Left kidney (tissue), 8 donors: ENCODE data around the gene CNTF. TPM values are rescaled to one million over a fixed set of nuclear protein-coding genes. Genes with fewer than 3 reads are reported as not detected.
"Not testable (repeated sequence)": the region's sequence is repeated elsewhere in the genome, so short reads cannot be mapped to it uniquely, and the experiment has no call there.

Experiments
- DNase-seq: peaks from one replicate; pipeline ENCODE4 v3.0.0-alpha.2; 2013
- long read RNA-seq, 8 donors: transcript quantifications; one replicate each; lab custom pipeline, GENCODE V29; 2026
- polyA plus RNA-seq: library from polyadenylated mRNA; unstranded; fragments of 120-200 nt; gene quantifications from one replicate; pipeline ENCODE4 v1.2.1, GENCODE V29; 2013; ENCODE audit not compliant: insufficient read length

CNTF gene
- 2.0 TPM for polyA plus RNA-seq
- long read RNA-seq, donor 1 = 0 reads
- long read RNA-seq, donor 2 = 0 reads
- long read RNA-seq, donor 3 = 0 reads
- long read RNA-seq, donor 4 = 0 reads
- long read RNA-seq, donor 5 = 0 reads
- long read RNA-seq, donor 6 = 0 reads
- long read RNA-seq, donor 7 = 0 reads
- long read RNA-seq, donor 8 = 0 reads

GRCh38 chr11:58622344-58622743, at the start of gene CNTF:
Gene CNTF, plus strand, starts transcription at chr11:58622665. Its CDS starts 88 bp downstream, at chr11:58622753.
- no peak for DNase-seq

- not testable (repeated sequence) for DNase-seq
These were observed 49.6 kb upstream of the CNTF start for GRCh38 chr11:58572906-58573305.

GRCh38 chr11:58573451-58574104, 48.9 kb upstream of the CNTF start:
- no peak for DNase-seq

- DNase-seq = no peak
These were observed 47.6 kb upstream of the CNTF start for GRCh38 chr11:58574881-58575280.

- no peak for DNase-seq
These were observed 47.0 kb upstream of the CNTF start, which contains the start of gene LPXN for GRCh38 chr11:58575377-58576020. Gene LPXN, minus strand, starts transcription at chr11:58575856. Its CDS starts 84 bp downstream, at chr11:58575772.

- DNase-seq = peak; percentile 19
These were observed 45.5 kb upstream of the CNTF start for GRCh38 chr11:58576887-58577471.

GRCh38 chr11:58577555-58578135, 44.8 kb upstream of the CNTF start:
- no peak for DNase-seq

GRCh38 chr11:58578136-58578634, 44.3 kb upstream of the CNTF start:
- DNase-seq = peak; percentile 98

GRCh38 chr11:58578635-58579191, 43.8 kb upstream of the CNTF start, which contains the start of gene ZFP91:
Gene ZFP91, plus strand, starts transcription at chr11:58579063. Its CDS starts 219 bp downstream, at chr11:58579282.
- DNase-seq = peak; percentile 98

GRCh38 chr11:58579192-58580129, 43.0 kb upstream of the CNTF start:
- peak; percentile 90 for DNase-seq

GRCh38 chr11:58580311-58580710, 42.2 kb upstream of the CNTF start:
- DNase-seq = peak; percentile 3

- no peak for DNase-seq
These were observed 40.0 kb upstream of the CNTF start for GRCh38 chr11:58582437-58582836.

GRCh38 chr11:58586998-58587397, 35.5 kb upstream of the CNTF start:
- no peak for DNase-seq

GRCh38 chr11:58591659-58592058, 30.8 kb upstream of the CNTF start:
- DNase-seq = no peak

GRCh38 chr11:58592760-58593472, 29.5 kb upstream of the CNTF start:
- no peak for DNase-seq

- DNase-seq = no peak
These were observed 27.6 kb upstream of the CNTF start for GRCh38 chr11:58594826-58595225.

- no peak for DNase-seq
These were observed 25.8 kb upstream of the CNTF start for GRCh38 chr11:58596621-58597020.

GRCh38 chr11:58597486-58598144, 24.9 kb upstream of the CNTF start:
- DNase-seq = no peak

- no peak for DNase-seq
These were observed 22.0 kb upstream of the CNTF start for GRCh38 chr11:58600510-58600909.
